HFF-Myc (cell line): ENCODE measurements around the gene ATP10A.

Experiments
- DNase-seq: peaks from one replicate; pipeline ENCODE4 v3.0.0-alpha.2; 2011; ENCODE audit warnings: low read depth; ENCODE audit errors: extremely low read depth
- H3K4me3 ChIP-seq: replicated peaks from 2 replicates; pipeline ENCODE4 v1.5.1; 2011; ENCODE audit warnings: low read depth, mild to moderate bottlenecking, control low read depth, low read length
- TF ChIP-seq, protein P1 (sequence below): IDR thresholded peaks from 2 replicates; pipeline ENCODE4 v1.5.1; 2012; ENCODE audit warnings: mild to moderate bottlenecking, low read depth, low read length, control low read depth; ENCODE audit errors: missing control alignments

Gene ATP10A

DNA sequence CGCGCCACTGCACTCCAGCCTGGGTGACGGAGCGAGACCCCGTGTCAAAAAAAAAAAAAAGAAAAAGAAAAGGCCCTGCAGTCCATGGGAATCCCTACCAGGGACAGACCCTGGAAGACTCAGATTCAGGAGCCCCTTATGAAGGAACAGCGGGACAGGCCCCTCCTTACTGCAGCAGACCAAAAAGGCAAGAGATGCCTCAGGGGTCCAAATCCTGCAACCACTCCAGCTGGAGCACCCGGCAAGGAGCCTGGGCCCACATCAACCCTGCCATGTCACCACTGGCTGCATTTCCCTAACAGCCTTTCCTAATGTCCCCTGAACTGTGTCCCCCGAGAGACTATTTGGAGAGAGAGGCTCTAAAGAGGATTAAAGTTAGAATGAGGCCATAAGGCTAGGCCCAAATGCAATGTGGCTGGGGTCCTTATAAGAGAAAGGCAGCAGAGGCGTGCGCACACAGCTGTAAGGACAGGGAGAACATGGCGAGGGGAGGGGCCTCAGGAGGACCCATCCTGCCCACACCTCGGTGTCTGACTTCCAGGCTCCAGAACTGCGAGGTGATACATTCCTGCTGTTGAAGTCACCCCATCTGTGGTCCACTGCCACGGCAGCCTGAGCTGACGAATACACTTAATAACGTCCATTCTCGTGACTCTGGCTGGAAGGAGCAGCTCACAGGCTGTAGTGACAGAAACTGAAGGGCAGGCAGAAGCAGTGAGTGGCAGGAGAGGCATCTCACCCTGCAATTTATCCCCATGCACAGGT, 78.1 kb downstream of the ATP10A start:
- H3K4me3 ChIP-seq = no peak overlapping the region
- TF ChIP-seq, protein P1, sequence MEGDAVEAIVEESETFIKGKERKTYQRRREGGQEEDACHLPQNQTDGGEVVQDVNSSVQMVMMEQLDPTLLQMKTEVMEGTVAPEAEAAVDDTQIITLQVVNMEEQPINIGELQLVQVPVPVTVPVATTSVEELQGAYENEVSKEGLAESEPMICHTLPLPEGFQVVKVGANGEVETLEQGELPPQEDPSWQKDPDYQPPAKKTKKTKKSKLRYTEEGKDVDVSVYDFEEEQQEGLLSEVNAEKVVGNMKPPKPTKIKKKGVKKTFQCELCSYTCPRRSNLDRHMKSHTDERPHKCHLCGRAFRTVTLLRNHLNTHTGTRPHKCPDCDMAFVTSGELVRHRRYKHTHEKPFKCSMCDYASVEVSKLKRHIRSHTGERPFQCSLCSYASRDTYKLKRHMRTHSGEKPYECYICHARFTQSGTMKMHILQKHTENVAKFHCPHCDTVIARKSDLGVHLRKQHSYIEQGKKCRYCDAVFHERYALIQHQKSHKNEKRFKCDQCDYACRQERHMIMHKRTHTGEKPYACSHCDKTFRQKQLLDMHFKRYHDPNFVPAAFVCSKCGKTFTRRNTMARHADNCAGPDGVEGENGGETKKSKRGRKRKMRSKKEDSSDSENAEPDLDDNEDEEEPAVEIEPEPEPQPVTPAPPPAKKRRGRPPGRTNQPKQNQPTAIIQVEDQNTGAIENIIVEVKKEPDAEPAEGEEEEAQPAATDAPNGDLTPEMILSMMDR = no peak
- no peak for DNase-seq

DNA sequence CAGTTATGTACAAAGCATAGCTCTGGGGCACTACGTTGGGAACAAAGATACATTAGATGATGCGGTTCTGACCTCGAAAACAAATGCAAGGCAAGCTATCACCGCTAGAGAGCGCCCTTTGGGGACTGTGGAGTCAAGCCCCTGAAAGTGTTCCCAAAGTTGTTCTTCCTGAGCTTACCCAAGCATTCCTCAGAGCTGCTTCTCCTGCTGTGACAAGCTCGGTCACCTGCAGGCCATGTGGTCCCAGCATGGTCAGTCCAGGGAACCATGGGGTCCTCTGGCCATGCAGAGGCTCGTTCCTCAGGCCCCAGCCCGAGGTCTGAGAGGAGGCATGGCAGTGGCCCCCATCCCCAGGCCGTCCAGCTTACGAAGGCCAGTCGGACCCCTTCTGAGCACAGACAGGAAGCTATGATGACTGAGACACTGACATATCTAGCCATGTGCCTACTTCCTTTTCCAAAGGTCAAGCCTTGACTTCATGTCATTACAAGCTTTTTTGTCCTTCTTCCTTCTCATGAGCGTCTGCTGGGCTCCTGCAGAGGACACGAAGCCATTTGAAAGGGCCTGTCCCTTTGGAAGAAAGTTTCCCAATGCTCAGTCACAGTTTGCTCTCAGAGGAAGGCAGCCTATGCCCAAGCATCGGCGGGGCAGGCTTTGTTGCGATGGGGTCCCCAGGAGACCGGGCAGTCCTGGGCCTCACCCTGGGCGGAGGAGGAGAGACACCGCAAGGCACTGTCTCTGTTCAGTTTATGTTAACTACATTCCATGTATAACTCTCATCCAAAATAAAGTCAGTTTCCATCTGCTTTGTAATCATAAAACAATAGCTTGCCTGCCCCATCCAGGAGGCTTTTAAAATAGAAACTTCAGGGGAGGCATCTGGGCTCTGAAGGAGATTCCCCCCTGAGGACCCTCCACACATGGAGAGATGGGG, 79.3 kb downstream of the ATP10A start:
- TF ChIP-seq, protein P1 = peak; percentile 68
- H3K4me3 ChIP-seq = no peak overlapping the region
- DNase-seq = peak; percentile 65

DNA sequence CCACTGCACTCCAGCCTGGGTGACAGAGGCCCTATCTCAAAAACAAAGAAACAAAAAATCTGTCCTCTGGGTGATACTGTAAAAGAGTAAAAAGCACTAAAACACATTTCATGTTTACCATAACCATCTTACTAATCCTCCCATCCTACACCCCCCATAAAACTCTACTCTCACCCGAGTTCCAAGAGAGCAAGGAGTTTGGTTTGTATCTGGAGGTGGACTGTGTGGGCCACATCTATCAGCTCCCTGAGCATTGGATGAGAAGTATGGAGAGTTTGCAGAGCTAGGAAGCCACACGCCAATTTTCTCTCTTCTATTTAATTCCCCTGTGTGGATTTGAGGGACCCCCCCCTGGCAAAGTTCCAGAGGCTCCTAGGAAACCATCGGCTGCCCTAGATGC, 80.0 kb downstream of the ATP10A start:
- DNase-seq = no peak
- no peak overlapping the region for H3K4me3 ChIP-seq
- TF ChIP-seq, protein P1 = no peak

DNA sequence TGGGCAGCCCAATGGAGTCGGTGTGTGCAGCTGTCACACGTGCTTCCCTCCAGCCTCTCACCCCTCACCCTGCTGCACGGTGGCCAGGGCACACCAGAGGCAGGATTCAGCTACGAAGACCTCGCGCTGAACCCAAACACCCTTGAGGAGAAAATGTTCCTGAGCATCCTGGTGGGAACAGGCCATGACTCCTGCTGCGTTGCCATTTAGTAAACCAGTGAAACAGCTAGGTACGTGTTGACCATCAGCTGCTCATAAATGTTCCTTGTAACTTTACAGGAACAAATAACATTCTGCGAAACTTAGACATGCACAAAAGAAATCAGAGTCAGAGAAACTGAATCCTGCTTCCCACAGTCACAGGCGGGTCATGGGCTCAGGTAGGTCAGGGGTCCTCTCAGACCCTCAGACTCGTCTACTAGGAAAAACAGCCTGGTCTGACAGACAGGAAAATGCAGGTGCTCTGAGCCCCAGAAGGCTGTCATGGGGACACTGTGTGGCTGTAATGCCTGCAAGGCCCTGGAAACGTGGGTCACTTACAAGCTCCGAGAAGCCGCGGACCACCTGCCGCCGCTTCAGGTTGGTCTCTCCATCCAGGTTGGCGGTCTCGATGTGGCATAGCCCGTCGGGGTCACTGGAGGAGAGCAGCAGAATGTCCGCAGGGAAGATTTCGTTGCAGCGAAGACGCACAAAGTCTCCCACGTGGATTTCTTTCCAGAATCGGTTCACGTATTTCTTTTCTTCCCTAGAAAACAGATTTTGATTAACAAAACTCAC, 82.5 kb downstream of the ATP10A start:
- no peak for DNase-seq
- TF ChIP-seq, protein P1 = no peak
- no peak overlapping the region for H3K4me3 ChIP-seq

DNA sequence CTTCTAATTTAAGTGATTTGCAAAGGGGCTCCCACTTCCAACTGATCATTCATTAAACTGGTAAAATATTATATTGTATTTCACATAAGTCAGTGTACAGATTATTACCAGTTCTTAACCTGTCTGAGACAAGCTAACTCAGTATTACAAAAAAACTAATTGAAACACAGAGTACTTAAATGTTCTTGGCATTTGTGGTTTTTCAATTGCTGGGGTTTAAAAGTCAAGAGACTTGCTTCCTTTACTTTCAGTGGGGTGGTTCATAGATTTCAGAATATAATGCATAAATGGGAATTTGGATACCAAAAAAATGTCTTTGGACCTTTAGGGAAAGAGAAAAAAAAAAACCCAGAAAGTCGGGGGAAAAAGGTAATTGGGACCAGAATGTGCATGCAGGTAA, 85.0 kb downstream of the ATP10A start:
- no peak for DNase-seq
- TF ChIP-seq, protein P1 = no peak
- H3K4me3 ChIP-seq = no peak overlapping the region

DNA sequence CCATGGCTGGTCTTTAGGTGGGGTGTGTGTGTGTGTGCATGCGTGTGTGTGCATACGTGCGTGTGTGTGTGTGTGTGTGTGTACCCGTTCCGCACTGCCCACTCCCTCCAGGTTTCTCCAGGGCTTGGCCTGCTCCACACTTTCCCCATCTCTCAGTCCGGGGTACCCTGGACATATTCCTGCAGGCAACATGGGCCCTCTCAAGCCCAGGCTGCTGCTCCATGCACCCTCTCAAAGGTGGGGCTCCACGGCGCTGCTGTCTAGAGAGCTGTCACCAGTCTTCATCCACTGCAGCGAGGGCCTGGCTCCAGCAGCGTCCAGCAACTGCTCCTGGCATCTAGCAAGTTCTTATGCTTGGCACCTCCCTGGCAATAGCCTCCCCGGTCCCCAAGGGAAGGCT, 86.1 kb downstream of the ATP10A start:
- TF ChIP-seq, protein P1 = no peak
- no peak overlapping the region for H3K4me3 ChIP-seq
- no peak for DNase-seq
